GM19324 (cell line): ENCODE measurements around the gene SLC27A2.

Experiments used
- ATAC-seq: cut with Tn5 transposase; IDR thresholded peaks from one replicate; pipeline ENCODE4 v1.9.1; 2021; ENCODE audit warnings: mild to moderate bottlenecking, moderate library complexity; ENCODE audit not compliant: unreplicated experiment, low FRiP score

SLC27A2 gene

GRCh38 chr15:50260969-50261496 is 79.0 kb downstream of the SLC27A2 start:
- no peak for ATAC-seq

GRCh38 chr15:50261981-50262380 is 80.0 kb downstream of the SLC27A2 start:
- no peak for ATAC-seq

DNA sequence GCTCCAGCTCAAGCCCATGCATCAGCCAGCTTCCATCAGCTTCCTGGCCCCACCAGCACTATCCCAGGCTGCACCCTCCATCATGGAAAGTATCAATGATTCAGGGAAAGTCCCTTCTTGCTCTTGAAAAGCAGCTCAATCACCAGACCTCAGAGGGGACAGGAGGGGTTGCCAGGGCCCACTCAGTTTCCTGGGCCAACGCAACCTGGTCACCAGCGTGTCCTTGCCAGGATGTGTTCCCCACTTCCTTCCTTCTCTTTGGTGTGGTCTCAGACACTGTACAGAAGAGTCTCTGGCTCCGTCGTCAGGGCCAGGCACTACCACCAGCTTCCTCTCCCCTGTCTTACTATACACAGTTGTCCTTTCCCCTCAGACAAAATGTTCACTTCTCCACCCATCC is 80.5 kb downstream of the SLC27A2 start:
- ATAC-seq: no peak

- ATAC-seq: no peak
Measured at GRCh38 chr15:50265620-50266019, 83.6 kb downstream of the SLC27A2 start, which contains the start of gene HDC. Gene HDC (minus strand): TSS chr15:50265726. CDS start chr15:50265623, 103 bp downstream.

GRCh38 chr15:50267577-50267976 is 85.6 kb downstream of the SLC27A2 start:
- no peak for ATAC-seq

- ATAC-seq: no peak
Measured at GRCh38 chr15:50275091-50275490, 93.1 kb downstream of the SLC27A2 start.

DNA sequence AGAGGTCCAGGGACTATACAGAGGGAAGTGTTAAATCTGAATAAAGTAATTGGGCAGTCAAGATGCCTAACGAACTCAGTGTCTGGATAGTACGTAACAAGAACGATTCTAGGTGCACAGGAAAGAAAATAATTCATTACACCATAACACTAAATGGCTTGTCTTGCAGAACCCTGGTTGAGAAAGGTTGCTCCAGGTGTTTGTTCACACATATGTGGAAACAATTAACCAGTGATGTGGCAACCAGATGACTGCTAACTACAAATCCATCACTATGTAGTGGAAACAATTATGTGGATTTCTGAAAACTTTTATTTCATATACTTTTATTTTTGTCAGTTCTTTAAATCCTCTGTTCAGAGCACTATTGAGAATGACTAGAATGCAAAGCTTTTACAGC is 93.9 kb downstream of the SLC27A2 start:
- no peak for ATAC-seq

DNA sequence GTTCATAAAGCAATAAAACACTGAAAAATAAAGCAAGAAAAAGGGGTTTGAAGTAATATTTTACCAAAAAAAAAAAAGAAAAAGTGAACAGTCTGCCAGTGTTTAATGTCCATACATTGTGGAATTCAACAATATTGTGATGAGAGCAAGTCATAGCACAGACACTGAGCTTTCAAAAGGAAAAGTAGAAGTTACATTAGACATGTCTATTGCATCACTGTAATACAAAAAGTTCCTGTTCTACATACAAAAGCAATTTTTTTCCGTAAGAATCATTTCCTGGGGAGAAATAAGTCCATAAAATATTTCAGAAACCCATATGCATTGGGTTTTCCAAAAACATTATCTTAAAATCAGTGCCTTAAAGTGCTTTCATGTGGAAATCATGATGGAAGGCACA is 95.4 kb downstream of the SLC27A2 start:
- no peak for ATAC-seq

- ATAC-seq: no peak
Measured at GRCh38 chr15:50278496-50278895, 96.5 kb downstream of the SLC27A2 start.

DNA sequence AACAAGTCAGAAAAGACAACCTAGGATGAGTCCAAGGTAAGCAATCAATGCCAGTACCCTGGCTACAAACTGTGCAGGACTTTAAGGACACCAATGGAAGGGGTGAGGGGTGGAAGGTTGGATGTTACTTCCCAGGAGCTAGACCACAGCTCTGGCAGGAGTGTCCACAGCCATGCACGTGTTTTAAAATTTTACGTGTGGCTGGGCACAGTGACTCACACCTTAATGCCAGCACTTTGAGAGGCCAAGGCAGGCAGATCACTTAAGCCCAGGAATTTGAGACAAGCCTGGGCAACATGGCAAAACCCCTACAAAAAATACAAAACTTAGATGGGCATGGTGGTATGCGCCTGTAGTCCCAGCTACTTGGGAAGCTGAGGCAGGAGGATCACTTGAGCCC is 98.3 kb downstream of the SLC27A2 start:
- ATAC-seq: no peak

GRCh38 chr15:50281427-50281826 is 99.4 kb downstream of the SLC27A2 start:
- ATAC-seq: no peak
